Motor neuron (in vitro differentiated cells): Measurements from ENCODE around the gene MAU2. TPM values are rescaled to one million over a fixed set of nuclear protein-coding genes. Genes with fewer than 3 reads are reported as not detected.

Experiments
- ATAC-seq, 8 experiments: fragments of 200-7000 bp; cut with Tn5 transposase; replicated peaks in 6 of 8; 2 replicates each; pipeline ENCODE4 v1.8.0; 2021; ENCODE audit warnings: mild to moderate bottlenecking in 8 of 8, moderate library complexity in 8 of 8
- H3K27ac ChIP-seq, 2 donors: fragments of 250-450 bp; sonication (Bioruptor Pico); 2 replicates each; pipeline ENCODE4 v1.9.0; 2021; ENCODE audit warnings: antibody characterized with exemption in 2 of 2, mild to moderate bottlenecking in 2 of 2, moderate library complexity in 1 of 2
- H3K4me1 ChIP-seq, 2 donors: fragments of 250-450 bp; sonication (Bioruptor Pico); replicated peaks in 1 of 2; 2 replicates each; pipeline ENCODE4 v1.6.1; 2021; ENCODE audit warnings: antibody characterized with exemption in 2 of 2, mild to moderate bottlenecking in 2 of 2, moderate library complexity in 1 of 2
- H3K4me3 ChIP-seq, 5 donors: fragments of 250-450 bp; sonication (Bioruptor Pico); 2 replicates each; pipeline ENCODE4 v1.9.0; 2021; ENCODE audit warnings: antibody characterized with exemption in 5 of 5, mild to moderate bottlenecking in 5 of 5, moderate library complexity in 4 of 5
- WGBS, 10 experiments: fragments of 450-650 bp; shearing (Covaris generic); methylation state at CpG; one replicate each; pipeline ENCODE4 v1.0.0; 2022; 5-methylcytosine and 5-hydroxymethylcytosine counted together
- in situ Hi-C, 9 experiments: fragments of 400-800 bp; cut with MboI; loops; one replicate each; pipeline ENCODE4 v1.15.0; 2021; ENCODE audit warnings: low sequenced_read_pairs in 9 of 9, low pct_unique_long_range_greater_than_20kb in 2 of 9; ENCODE audit not compliant: unreplicated experiment in 9 of 9
- total RNA-seq, 8 experiments: library from RNA; unstranded; fragments of 300-600 nt; gene quantifications; 2 replicates each; pipeline versions ENCODE4 v1.2.3 to v1.2.4, GENCODE V29; 2022

Gene MAU2
- total RNA-seq, 8 experiments from 2014 or later: 17.7 to 67.6 (median 27.4) TPM

DNA sequence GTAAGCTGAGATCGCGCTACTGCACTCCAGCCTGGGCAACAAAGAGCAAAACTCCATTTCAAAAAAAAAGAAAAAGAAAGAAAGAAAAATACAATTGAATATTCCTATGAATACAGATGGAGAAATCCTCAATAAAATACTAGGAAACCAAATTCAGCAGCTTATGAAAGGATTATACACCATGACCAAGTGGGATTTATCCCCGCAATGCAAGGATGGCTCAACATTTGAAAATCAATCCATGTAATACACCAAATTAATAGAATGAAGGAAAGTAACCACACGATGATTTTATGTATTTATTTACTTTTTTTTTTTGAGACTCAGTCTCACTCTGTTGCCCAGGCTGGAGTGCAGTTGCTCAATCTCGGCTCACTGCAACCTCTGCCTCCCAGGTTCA is 28.0 kb upstream of the MAU2 start:
- H3K27ac ChIP-seq: no peak overlapping the region
- in situ Hi-C loops: no loop called here
- 92 to 100% (median 98%) methylated on average over 2 to 5 of the region's 5 CpGs; no CpG with 5 or more reads in 1 of the 10 experiments for WGBS, 10 experiments
- no peak overlapping the region for H3K4me3 ChIP-seq
- H3K4me1 ChIP-seq: no peaks in the 10 kb centered on the region
- ATAC-seq: no peak

DNA sequence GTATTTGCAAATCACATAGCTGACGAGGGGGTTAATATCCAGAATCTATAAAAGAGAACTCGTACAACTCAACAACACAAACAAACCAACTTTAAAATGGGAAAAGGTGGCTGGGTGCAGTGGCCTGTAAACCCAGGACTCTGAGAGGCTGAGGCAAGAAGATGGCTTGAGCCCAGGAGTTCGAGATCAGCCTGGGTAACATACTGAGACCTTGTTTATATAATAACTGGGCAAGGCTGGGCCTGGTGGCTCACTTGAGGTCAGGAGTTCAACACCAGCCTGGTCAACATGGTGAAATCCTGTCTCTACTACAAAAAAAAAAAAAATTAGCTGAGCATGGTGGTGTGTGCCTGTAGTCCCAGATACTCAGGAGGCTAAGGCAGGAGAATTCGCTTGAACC is 25.7 kb upstream of the MAU2 start:
- Histone ChIP-seq H3K27ac (no peak overlapping the region), H3K4me3 (no peak overlapping the region), H3K4me1 (no peaks in the 10 kb centered on the region)
- in situ Hi-C loops: no loop called here
- WGBS, 10 experiments: 92 to 100% (median 94%) methylated on average over 1 to 4 of the region's 4 CpGs; no CpG with 5 or more reads in 3 of the 10 experiments
- no peak for ATAC-seq

DNA sequence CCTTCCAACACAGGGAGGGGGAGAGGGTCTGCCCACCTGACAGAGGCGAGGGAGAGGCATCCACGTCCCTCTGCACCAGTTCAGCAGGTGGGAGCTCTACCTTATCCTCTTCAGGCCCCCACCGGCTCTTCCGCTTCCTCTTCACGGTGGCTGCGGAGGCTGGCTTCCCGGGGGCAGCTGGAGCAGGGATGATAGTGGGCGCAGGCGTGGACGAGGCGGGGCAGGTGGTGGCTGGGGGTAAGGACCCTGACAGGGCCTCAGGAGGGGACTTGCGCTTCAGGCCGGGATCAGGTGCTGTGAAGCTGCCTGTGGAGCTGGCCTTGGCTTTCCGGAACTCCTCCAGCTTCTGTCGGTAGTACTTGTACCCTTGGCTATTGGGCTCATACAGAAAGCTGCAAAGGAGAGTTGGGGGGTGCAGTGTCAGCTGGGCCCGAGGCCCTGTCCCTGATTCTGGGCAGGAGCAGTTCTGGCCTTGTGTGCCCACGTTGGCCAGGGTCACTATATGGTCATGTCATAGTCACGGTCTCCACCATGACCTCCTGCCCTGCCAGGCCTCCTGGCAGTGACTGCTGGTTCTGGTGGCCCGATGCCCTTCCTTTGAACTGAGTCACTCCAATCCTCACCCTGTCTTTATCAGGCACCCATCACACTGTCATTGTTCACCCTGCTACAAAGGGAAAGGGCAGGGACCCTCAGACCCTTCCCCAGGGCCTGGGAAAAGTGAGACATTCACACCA is 23.5 kb upstream of the MAU2 start:
- Histone ChIP-seq H3K4me3 (no peak overlapping the region), H3K4me1 (no peaks in the 10 kb centered on the region), H3K27ac (no peak overlapping the region)
- in situ Hi-C loops: no loop called here
- WGBS, 10 experiments: 93 to 100% (median 98%) methylated on average over 2 to 4 of the region's 19 CpGs; no CpG with 5 or more reads in 6 of the 10 experiments
- no peak for ATAC-seq

DNA sequence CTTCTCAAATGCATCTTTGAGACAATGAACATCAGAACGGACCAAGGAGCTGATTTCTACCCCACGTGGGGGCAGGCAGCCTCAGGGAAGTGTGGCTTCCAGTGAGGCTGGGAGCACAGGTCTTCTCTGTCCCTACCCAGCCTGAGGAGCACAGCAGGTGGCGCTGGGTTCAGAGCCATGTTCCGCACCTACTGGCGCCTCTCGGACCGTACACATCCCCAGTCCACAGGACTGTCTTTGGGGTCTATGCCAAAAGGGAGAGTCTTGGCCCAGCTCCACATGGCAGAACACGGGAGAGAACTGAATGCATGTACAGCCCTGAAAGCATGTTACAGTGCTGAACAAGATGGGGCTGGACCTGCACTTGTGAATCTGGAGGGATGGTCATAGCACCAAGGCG is 22.9 kb upstream of the MAU2 start:
- Histone ChIP-seq H3K4me3 (no peak overlapping the region), H3K4me1 (no peaks in the 10 kb centered on the region), H3K27ac (no peak overlapping the region)
- whole genome bisulfite sequencing, 10 experiments: 60 to 100% (median 67%) methylated on average over 1 to 3 of the region's 9 CpGs; no CpG with 5 or more reads in 5 of the 10 experiments
- ATAC-seq: no peak
- in situ Hi-C loops: no loop called here

DNA sequence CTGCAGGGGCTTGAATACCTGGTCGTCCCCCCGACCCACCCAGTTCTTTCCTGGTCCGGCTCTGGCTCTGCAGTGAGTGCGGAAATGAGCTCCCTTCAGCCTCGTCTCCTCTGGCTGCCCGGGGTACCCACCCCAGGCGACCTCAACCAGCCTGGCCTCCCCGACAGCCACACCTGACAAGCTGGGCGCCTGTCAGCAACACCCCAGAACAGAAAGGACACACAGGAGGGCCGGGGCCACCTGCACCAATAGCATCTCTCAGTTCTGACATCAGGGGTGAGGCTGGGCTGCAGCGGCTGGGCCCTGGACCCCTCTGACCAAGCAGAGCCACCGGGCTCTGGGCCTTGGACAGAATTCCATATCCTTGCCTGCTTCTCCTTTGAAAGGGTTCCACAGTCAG is 20.0 kb upstream of the MAU2 start:
- Histone ChIP-seq H3K4me3 (no peak overlapping the region), H3K4me1 (no peaks in the 10 kb centered on the region), H3K27ac (no peak overlapping the region)
- WGBS, 10 experiments: 93 to 100% (median 100%) methylated on average over 1 to 3 of the region's 12 CpGs; no CpG with 5 or more reads in 6 of the 10 experiments
- in situ Hi-C loops: no loop called here
- ATAC-seq: no peak

DNA sequence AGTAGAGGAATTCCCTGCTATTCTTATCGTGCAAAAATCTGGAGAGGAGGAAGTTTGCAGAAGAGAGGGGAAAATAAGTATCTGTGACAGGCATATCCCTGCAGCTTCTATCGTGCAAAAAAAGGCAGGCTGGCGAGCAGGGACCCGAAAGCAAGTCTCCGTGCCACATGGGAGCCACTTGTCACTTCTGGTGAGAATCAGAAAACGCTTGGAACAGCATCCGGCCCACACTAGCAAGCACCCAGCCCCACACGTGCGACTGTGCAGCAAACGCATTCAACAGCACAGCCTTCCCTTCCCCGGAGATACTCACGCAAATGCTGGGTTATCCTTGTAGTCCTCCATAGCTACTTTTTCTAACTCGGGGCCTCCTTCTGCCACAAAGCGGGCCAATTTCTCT is 17.2 kb upstream of the MAU2 start:
- 80 to 100% (median 93%) methylated on average over 1 to 11 of the region's 14 CpGs; no CpG with 5 or more reads in 3 of the 10 experiments for WGBS, 10 experiments
- in situ Hi-C loops: no loop called here
- Histone ChIP-seq H3K27ac (no peak overlapping the region), H3K4me3 (no peak overlapping the region), H3K4me1 (no peaks in the 10 kb centered on the region)
- no peak for ATAC-seq

DNA sequence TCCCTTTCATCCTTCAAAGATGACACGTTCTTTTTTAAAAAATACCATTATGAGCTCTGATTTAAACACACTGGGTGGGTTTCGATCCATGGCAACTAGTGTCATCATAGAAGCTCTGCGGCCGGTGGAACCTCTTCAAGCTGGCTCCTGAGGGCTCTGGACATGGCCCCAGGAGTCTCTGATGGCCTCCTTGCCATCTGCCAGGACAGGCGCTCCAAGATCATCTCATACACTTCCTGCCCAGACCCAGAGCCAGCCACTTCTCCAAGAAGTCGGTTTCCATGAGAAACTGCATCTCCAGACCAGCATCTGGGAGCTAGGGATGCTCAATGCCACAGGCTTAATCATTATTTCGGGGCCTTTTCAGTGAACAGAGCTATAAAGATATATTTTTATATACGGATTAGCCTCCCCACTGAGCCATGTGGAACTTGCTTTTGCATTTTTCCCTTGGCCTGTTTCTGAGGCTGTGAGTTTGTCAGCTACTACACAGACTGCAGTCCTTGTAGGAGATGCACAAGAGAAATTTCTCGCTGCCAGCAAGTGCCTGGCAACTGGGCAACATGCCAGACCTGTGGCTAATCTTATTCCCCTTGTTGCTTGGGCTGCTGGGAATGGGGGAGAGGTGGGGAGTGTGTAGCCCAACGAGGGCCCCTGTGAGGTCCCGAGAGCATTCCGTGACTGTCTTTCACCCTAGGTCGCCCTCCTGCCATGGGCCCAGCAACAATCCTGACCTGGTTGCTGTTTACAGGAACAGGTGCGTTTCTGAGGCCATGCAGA is 16.3 kb upstream of the MAU2 start:
- ATAC-seq: peak in 3 of 8 experiments; percentile 14 to 79 (median 22)
- H3K4me3 ChIP-seq: no peak overlapping the region
- in situ Hi-C loops: no loop called here
- 78 to 100% (median 92%) methylated on average over 1 to 8 of the region's 14 CpGs; no CpG with 5 or more reads in 3 of the 10 experiments for WGBS, 10 experiments
- H3K27ac ChIP-seq: no peak overlapping the region
- H3K4me1 ChIP-seq: no peaks in the 10 kb centered on the region

DNA sequence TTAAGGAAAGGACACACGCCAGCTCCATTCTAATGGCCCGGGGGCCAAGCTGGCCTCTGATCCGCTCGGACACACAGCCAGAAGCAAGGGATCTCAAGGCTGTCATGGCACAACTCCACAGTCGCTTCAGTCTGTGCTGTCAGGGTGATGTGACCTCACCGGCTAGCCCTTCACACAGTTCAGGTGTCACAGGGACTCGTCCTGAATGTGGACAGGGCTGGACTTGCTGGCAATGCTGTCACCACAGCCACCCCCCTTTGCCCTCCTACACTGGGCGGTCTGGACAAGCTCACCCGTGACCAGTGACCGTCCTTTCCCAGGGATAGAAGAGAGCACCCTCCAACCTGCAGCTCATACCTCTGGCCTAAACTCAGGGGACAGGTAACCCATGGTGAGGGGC is 15.6 kb upstream of the MAU2 start:
- H3K4me3 ChIP-seq: no peak overlapping the region
- H3K4me1 ChIP-seq: no peaks in the 10 kb centered on the region
- in situ Hi-C loops: no loop called here
- WGBS, 10 experiments: 87 to 100% (median 100%) methylated on average over 1 to 4 of the region's 10 CpGs; no CpG with 5 or more reads in 6 of the 10 experiments
- no peak overlapping the region for H3K27ac ChIP-seq
- ATAC-seq: no peak

DNA sequence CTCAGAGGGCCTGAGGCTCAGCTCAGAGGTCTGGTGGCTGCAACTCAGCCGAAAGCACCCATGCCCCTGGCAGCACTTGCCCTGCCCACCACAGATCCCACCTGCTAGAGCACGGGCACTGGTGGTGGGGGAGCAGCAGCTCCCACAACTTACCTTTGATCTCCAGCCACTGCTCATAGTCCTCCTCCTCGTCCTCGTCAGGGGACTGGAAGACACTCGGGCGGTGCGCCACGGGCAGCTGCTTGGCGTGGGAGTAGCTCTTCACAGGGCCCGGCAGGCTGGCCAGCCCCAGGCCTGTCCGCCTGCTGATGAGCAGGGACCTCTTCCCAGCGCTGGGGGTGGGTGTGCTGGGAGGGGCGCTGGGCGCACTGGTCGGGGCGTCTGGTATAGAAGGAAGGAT is 14.9 kb upstream of the MAU2 start:
- ATAC-seq: no peak
- WGBS, 10 experiments: 60 to 86% methylated on average over 1 to 4 of the region's 16 CpGs; no CpG with 5 or more reads in 8 of the 10 experiments
- in situ Hi-C loops: no loop called here
- Histone ChIP-seq H3K27ac (no peak overlapping the region), H3K4me1 (no peaks in the 10 kb centered on the region), H3K4me3 (no peak overlapping the region)

DNA sequence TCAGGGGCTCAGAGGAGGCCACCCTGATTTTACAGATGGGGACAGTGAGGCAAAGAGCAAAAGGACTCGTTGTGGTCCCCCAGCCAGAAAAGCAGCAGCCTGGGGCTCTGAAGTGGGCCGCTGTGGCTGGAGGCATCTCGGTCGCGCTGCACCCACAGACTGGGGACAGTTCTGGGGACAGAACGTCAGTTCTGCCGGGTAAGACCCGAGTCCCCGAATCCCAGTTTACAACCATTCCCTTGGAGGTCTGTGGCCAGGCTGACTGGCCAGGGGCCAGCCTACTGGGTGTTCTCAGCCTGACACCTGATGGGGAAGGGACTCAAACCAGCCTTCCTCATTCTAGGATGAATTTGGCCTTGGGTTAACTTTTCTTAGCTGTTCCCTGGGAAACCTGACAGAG is 14.4 kb upstream of the MAU2 start:
- H3K4me3 ChIP-seq: no peak overlapping the region
- no peak overlapping the region for H3K27ac ChIP-seq
- in situ Hi-C loops: no loop called here
- WGBS, 10 experiments: 80 to 100% (median 90%) methylated on average over 1 to 2 of the region's 9 CpGs; no CpG with 5 or more reads in 5 of the 10 experiments
- H3K4me1 ChIP-seq: no peaks in the 10 kb centered on the region
- ATAC-seq: no peak

DNA sequence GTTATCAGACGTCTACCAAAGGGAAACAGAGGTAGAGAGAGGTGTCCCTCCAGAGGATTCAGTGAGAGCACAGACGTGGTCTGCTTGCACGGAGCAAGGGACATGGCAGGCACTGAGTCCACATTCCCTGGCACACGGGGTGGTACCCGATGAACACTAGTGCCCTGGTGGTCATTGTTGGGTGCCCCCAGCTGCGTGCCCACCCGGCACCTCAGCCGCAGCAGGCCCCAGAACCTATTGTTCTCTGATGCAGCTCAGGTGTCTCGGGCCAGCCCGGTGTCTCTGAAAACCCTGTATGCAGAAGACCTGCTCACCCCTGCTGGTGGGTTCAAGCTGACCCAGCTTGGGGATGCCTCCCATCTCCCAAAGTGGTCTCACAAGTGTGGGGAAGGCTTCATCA is 12.3 kb upstream of the MAU2 start:
- H3K4me1 ChIP-seq: no peaks in the 10 kb centered on the region
- 70 to 100% (median 95%) methylated on average over 1 to 4 of the region's 10 CpGs; no CpG with 5 or more reads in 6 of the 10 experiments for WGBS, 10 experiments
- ATAC-seq: no peak
- H3K4me3 ChIP-seq: no peak overlapping the region
- in situ Hi-C loops: no loop called here
- H3K27ac ChIP-seq: no peak overlapping the region

DNA sequence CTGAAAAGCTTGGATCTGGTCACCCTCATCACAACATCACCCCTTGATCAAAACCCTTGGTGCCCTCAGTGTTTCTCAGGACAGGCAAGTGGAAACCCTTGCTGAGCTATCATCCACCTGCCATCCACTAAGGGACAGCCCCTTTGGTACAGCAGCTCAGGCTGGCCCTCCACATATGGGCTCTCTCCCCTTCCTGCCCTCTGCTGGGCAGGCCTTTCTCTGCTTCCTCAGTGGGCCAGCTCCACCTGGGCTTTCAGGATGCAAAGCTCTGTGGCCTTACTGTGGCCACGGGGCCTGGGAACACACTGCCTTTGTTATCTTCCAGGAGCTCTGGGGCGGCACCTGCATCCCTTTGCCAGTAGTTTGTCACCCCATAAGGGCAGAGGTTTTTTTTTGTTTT is 5.2 kb upstream of the MAU2 start:
- Histone ChIP-seq H3K27ac (no peak overlapping the region), H3K4me3 (no peak overlapping the region), H3K4me1 (peaks cover 7% of the 10 kb centered on the region in 2 donors)
- in situ Hi-C loops: no loop called here
- WGBS, 10 experiments: 70 to 100% (median 87%) methylated on average over 1 to 2 of the region's 2 CpGs; no CpG with 5 or more reads in 5 of the 10 experiments
- no peak for ATAC-seq

DNA sequence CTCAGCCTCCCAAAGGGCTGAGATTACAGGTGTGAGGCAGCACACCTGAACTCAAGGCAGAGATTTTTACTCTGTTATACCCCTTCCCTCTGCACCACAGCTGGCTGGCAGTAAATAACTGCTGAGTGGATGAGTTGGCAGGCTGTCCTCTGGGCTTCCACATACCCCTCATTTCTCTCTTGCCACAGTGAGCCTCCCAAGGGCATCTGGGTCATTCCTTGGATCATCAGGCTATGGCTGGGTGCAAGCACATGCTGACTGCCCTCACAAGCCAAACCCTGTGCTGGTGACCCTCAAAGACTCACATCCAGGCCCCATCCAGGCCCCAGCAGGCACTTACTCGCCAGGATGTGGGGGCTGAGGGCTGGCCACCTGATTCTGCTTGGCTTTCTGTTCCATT is 4.5 kb upstream of the MAU2 start:
- no peak for ATAC-seq
- H3K27ac ChIP-seq: no peak overlapping the region
- H3K4me3 ChIP-seq: no peak overlapping the region
- peaks cover 7% of the 10 kb centered on the region in 2 donors for H3K4me1 ChIP-seq
- WGBS, 10 experiments: 60 to 100% (median 90%) methylated on average over 1 of the region's 1 CpG; no CpG with 5 or more reads in 6 of the 10 experiments
- in situ Hi-C loops: no loop called here
